Thoracic aorta (tissue), 2 donors: Measurements from ENCODE around the gene IL17B. TPM values are rescaled to one million over a fixed set of nuclear protein-coding genes. Genes with fewer than 3 reads are reported as not detected.

Experiments
- ATAC-seq: fragments of 150-250 bp; one replicate; pipeline ENCODE4 v1.8.0; 2017; ENCODE audit warnings: low read depth; ENCODE audit not compliant: insufficient number of reproducible peaks, low FRiP score
- DNase-seq: peaks from one replicate; pipeline ENCODE4 v3.0.0-alpha.2; 2020; ENCODE audit warnings: low spot score
- H3K27ac ChIP-seq, 2 donors: fragments of 200-600 bp; sonication (generic); 1 replicate in 1 of 2; 2 replicates in 1 of 2; pipeline ENCODE4 v1.5.1; 2016; ENCODE audit warnings: mild to moderate bottlenecking in 2 of 2, moderate library complexity in 2 of 2
- H3K27me3 ChIP-seq: fragments of 200-600 bp; sonication (generic); replicated peaks from 2 replicates; pipeline ENCODE4 v1.6.0; 2016; ENCODE audit warnings: mild to moderate bottlenecking; ENCODE audit not compliant: insufficient read depth
- H3K36me3 ChIP-seq: fragments of 200-600 bp; sonication (generic); one replicate; pipeline ENCODE4 v1.5.1; 2016
- H3K4me1 ChIP-seq, 2 donors: fragments of 200-600 bp; sonication (generic); 1 replicate in 1 of 2; 2 replicates in 1 of 2; pipeline versions ENCODE4 v1.5.1 to v1.6.0; 2016; ENCODE audit warnings: low read depth in 2 of 2, mild to moderate bottlenecking in 1 of 2; ENCODE audit not compliant: control insufficient read depth in 1 of 2
- H3K4me3 ChIP-seq: fragments of 200-600 bp; sonication (generic); 2 replicates; pipeline ENCODE4 v1.5.1; 2016; ENCODE audit warnings: mild to moderate bottlenecking
- H3K9me3 ChIP-seq: fragments of 200-600 bp; sonication (generic); 2 replicates; pipeline ENCODE4 v1.5.1; 2016
- total RNA-seq, 2 donors: library from RNA; depleted of rRNA; stranded (reverse); fragments of >200 nt; gene quantifications; one replicate each; pipeline versions ENCODE4 v1.1.0 to v1.2.3, GENCODE V29; 2016
- TF ChIP-seq, protein P1 (sequence below): fragments of 200-600 bp; sonication (generic); IDR thresholded peaks from one replicate; pipeline ENCODE4 v1.5.1; 2019; ENCODE audit warnings: antibody characterized with exemption

Gene IL17B
- total RNA-seq, 2 donors from 2014 or later = 1.9 to 7.1 TPM

DNA sequence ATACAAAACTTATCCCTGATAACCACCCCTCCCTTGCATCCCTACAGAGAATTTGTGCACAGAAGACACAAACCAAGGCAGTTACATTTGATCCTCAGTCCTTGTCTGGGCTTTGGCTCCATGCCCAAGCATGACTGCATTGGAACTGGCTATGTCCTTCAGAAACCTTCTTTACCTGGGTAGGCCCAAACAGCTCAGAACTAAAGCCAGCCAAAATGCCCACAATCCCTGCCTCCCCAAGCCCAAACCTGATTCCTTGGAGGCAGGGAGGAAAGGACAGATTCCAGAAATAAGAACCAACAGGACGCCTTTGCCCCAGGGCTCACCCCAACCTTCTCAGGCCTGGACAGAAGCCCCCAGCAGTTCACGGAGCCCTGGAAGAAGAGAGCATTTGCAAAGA is 8.2 kb downstream of the IL17B start:
- H3K4me1 ChIP-seq = peaks cover 24 to 72% of the 10 kb centered on the region in 2 donors
- TF ChIP-seq, protein P1, sequence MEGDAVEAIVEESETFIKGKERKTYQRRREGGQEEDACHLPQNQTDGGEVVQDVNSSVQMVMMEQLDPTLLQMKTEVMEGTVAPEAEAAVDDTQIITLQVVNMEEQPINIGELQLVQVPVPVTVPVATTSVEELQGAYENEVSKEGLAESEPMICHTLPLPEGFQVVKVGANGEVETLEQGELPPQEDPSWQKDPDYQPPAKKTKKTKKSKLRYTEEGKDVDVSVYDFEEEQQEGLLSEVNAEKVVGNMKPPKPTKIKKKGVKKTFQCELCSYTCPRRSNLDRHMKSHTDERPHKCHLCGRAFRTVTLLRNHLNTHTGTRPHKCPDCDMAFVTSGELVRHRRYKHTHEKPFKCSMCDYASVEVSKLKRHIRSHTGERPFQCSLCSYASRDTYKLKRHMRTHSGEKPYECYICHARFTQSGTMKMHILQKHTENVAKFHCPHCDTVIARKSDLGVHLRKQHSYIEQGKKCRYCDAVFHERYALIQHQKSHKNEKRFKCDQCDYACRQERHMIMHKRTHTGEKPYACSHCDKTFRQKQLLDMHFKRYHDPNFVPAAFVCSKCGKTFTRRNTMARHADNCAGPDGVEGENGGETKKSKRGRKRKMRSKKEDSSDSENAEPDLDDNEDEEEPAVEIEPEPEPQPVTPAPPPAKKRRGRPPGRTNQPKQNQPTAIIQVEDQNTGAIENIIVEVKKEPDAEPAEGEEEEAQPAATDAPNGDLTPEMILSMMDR = no peak
- DNase-seq (no peak), ATAC-seq (no peak)
- H3K27me3 ChIP-seq = no peaks in the 10 kb centered on the region
- H3K36me3 ChIP-seq = no peaks in the 10 kb centered on the region
- no peaks in the 10 kb centered on the region for H3K9me3 ChIP-seq
- no peak overlapping the region for H3K4me3 ChIP-seq
- H3K27ac ChIP-seq = peak overlapping the region; percentile 81 to 94

DNA sequence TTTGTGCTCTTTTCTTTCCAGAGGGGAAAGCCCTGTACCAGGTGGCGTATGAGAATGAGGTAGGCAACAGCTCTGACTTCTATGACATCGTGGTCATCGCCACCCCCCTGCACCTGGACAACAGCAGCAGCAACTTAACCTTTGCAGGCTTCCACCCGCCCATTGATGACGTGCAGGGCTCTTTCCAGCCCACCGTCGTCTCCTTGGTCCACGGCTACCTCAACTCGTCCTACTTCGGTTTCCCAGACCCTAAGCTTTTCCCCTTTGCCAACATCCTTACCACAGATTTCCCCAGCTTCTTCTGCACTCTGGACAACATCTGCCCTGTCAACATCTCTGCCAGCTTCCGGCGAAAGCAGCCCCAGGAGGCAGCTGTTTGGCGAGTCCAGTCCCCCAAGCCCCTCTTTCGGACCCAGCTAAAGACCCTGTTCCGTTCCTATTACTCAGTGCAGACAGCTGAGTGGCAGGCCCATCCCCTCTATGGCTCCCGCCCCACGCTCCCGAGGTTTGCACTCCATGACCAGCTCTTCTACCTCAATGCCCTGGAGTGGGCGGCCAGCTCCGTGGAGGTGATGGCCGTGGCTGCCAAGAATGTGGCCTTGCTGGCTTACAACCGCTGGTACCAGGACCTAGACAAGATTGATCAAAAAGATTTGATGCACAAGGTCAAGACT is 11.0 kb downstream of the IL17B start:
- H3K4me1 ChIP-seq = peaks cover 24 to 61% of the 10 kb centered on the region in 2 donors
- TF ChIP-seq, protein P1 = no peak
- DNase-seq (no peak), ATAC-seq (no peak)
- no peaks in the 10 kb centered on the region for H3K36me3 ChIP-seq
- peak overlapping the region; percentile 19 to 52 for H3K27ac ChIP-seq
- H3K27me3 ChIP-seq = no peaks in the 10 kb centered on the region
- no peaks in the 10 kb centered on the region for H3K9me3 ChIP-seq
- H3K4me3 ChIP-seq = peak overlapping the region; percentile 26

DNA sequence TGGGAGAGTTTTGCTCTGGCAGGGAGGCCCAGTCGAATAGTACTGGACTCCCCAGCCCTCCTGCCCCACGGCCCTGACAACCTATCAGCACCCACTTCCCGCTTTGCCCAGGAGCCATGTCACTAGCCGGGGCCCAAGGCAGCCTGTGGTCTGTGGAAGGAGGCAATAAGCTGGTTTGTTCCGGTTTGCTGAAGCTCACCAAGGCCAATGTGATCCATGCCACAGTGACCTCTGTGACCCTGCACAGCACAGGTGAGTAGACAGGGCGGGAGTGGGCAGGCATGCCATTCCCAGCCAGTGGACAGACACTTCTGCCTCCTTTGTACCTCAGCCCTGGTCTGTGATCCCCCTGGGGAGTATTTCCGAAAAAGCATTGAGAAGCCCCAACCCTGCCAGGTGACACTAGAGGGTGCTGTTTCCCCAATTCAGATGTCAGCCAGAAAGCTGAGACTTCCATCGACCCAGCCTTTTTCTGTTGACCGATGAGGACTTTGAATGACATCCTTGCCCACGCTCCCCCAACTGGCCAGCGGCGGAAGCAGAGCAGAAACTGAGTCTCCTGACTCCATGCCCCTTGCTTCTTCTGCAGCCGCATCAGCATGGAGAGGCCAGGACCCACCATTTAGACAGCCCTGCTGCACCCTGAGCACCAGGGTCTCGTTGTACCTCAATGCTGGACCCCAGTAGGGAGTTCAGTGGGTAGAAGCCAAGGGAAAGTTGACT is 11.7 kb downstream of the IL17B start:
- ATAC-seq (peak; percentile 80), DNase-seq (no peak)
- Histone ChIP-seq H3K4me1 (peaks cover 18 to 54% of the 10 kb centered on the region in 2 donors), H3K4me3 (peak overlapping the region; percentile 26), H3K27me3 (no peaks in the 10 kb centered on the region), H3K27ac (peak overlapping the region; percentile 52), H3K9me3 (no peaks in the 10 kb centered on the region), H3K36me3 (no peaks in the 10 kb centered on the region)
- TF ChIP-seq, protein P1 = peak; percentile 91

DNA sequence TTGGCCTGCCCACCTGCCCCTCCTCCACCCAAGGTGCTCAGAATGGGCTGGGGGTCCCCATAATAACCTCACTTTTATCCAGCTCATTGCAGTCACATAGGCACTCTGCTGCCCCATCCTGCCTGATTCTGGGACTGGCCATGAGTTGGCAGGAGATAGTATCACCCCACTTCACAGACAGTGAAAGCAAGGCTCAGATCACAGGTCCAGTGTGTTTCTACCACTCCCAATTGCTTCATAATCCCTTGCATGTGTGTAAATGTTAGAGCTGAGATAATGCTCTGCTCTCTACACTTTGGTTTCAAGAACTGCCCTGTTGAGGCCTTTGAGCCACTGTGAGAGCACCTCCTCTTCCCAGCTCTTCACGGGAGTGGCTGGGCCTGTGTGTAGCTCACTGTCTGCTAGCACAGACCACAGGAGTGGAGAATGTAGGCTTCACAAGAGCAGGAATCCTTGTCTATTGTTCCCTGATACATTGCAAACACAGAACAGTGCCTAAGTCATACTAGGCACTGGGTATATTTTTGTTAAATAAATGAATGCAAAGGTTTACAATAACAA is 12.8 kb downstream of the IL17B start:
- TF ChIP-seq, protein P1 = no peak
- ATAC-seq = no peak
- Histone ChIP-seq H3K4me3 (no peak overlapping the region), H3K27ac (no peak overlapping the region), H3K36me3 (no peaks in the 10 kb centered on the region), H3K9me3 (no peaks in the 10 kb centered on the region), H3K27me3 (no peaks in the 10 kb centered on the region), H3K4me1 (peaks cover 6 to 42% of the 10 kb centered on the region in 2 donors)
- DNase-seq = no peak

DNA sequence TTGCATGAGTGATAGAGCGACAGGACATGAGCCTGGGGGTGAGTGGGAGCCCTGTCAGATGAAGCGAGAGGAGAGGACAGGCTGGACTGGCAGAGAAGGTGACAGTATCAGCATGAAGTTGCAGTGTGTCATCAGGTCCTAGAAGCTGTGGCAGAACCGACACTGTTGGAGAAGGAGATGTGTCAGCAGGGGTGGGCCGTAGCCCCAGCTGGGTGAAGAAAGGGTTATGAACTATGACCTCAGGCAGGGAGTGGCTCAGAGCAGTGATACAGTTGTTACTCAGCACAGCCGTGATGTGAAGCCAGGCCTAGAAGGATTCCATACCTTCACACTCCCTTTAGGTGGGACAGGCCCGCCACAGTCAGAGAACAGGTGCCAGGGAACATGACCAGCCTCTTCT is 13.7 kb downstream of the IL17B start:
- peaks cover 3 to 34% of the 10 kb centered on the region in 2 donors for H3K4me1 ChIP-seq
- TF ChIP-seq, protein P1 = no peak
- no peaks in the 10 kb centered on the region for H3K36me3 ChIP-seq
- H3K4me3 ChIP-seq = no peak overlapping the region
- H3K9me3 ChIP-seq = no peaks in the 10 kb centered on the region
- no peak for DNase-seq
- H3K27me3 ChIP-seq = no peaks in the 10 kb centered on the region
- no peak overlapping the region for H3K27ac ChIP-seq
- no peak for ATAC-seq
